NCI-H1417 (cell line): ENCODE data around the gene EARS2.
"Not testable (repeated sequence)": the region's sequence is repeated elsewhere in the genome, so short reads cannot be mapped to it uniquely, and the experiment has no call there.

ENCODE experiments used
- DNase-seq, 3 experiments: peaks; one replicate each; lab custom pipeline; 2025; lab: John Stamatoyannopoulos, UW

Gene EARS2

DNA sequence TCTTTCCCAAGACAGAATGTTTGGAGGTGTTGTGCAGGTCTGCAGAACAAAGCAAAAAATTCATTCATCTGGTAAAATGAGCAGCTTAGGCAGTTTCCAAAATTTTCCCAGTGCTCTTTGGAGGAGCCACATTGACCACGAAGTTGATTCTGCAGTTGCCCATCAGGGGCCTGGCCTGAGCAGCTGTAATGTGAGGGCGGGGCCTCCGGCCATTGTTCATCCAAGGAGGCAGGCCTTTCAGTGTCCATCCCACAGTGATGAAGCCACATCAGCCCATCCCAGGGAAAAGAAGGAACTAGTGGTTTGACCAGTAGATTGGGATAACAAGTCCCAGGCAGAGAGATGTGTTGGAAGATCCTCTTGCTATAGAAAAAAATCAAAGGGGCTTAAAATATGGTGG lies 10.5 kb upstream of the EARS2 start:
- DNase-seq: no peak

DNA sequence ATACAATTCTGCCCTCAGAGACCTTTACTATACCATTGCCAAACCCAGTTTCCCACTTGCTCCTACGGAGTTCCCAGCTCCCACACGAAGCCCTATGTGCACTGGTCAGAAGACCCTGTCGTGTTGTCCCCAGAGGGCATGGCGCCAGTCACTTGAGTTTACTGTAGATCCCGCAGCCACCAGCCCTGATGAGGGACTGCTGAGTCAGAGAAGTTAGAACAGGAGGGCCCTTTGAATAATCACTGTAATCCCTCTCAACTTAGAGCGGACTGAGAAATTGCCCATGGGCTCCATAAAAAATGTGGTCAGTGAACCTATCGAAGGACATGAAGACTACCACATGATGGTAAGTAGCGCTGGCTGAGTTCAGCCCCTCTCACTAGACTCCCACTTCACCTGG lies 9.6 kb upstream of the EARS2 start:
- no peak for DNase-seq

DNA sequence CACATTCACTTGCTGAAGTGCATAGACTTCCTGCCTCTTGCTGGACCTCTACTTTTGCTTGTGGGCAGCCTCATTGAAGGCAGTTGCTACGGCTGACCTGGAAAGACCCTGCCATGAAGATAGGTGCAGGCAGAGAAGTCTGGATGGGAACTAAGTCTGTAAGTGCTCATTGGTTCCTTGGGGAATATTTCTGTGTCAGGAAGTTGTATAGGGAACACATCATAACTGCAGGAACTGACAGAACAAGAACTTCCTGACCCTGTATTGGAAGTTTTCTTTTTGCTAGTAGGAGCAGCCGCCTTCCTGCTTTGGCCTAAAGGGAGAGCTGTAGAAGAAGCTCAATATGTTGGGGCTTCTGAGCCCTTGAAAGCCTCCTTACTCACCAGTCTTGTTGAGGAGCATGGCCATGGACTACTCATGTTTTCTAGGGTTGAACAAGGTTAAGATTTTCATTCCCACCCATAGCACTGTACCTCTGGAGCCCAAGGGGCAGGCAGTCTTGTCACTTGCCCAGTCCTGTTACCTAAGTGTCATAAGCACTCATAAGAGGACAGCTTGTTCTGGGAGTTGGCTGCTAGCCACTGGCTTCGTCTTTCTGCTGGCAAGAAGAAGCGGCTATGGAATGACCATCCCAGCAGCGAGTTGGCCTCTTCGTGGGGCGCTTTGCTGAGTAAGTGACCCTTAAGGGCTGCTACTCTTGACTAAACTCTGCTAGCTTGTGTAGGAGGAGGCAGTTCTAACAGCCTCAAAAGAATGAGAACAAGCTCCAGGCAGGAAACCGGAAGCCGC lies 7.6 kb upstream of the EARS2 start:
- no peak for DNase-seq

DNA sequence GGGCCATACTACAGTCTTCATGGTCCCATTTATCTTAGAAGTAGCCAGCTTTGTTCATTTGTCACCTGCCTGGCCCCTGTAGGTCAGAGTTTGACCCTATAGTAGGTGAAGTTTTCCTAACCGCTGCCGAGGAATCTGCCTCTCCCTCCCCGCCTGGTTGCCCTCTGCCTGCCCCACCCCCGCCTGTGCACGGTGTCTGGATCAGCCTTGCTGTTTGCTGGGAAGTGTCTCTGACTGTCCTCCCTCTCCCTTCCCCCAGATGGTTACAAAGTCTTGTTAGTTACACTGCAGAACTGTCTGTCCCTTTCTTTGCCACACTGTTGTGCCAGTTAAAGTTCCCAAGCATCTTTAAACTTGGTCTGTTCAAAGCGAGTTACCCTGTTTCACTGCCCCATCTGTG lies 6.0 kb upstream of the EARS2 start:
- no peak for DNase-seq

DNA sequence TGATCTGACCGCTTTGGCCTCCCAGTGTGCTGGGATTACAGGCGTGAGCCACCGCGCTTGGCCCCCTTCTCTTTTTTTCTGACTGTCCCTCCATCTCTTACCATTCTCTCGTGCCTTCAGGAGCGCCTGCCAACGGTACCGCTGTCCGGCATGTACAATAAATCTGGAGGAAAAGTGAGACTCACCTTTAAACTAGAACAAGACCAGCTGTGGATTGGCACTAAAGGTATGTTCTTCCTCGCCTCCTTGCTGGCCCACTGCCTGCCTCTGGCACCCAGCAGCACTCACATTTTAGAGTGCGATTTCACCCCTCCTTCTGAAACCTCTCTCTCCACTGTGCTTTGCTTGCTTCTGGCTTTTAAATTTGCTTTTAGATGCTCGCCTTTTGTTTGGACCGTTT lies 5.4 kb upstream of the EARS2 start:
- DNase-seq: no peak

DNA sequence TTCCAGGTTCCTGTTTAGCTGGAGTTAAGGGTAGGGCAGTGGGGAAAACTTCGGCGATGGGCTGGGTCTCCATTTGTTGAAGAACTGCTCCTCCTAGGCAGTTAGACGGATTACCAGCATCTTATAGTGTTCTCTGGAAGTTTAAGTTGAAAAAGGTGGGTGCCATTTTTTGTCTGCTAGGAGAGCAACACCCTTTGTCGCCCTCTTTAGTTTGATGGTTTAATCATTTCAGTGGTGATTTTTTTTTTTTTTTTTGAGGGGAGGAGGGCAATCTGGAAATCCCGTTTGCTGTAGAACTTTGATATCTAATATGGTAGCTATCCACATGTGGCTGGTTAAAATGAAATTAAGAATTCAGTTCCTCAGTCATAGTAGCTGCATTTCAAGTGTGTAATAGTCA lies 4.4 kb upstream of the EARS2 start:
- no peak for DNase-seq

DNA sequence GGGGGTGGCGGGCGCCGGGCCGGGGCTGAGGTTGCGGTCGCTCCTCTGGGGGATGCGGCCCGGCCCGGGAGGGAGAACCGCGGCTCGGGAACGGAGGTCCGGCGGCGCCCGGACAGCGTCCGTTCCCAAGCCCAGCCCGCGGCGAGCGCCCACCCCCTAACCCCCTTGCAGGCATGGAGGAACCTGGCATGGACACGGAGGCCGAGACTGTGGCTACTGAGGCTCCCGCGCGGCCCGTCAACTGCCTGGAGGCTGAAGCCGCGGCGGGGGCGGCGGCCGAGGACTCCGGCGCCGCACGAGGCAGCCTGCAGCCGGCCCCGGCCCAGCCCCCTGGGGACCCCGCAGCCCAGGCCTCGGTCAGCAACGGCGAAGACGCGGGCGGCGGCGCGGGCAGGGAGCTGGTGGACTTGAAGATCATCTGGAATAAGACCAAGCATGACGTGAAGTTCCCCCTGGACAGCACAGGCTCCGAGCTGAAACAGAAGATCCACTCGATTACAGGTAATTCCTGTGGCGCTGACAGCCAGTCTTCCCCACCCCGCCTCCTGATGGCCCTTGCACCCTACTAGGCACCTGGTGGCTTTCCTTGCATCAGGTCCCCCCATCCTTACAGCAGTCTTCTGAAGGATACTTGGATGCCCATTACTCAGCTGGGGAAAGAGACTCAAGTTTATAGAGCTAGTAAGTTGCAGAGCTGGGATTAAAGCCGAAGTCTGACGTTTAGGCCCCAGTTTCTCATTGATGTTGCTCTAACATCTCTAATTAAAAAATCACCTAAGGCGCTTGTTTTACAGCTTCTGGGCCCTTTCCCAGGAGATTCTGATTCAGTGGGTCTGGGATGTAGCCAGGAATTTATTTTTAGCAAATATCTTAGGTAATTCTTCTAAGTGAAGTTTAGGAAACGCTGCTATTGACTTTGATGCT lies 891 bp upstream of the EARS2 start:
- DNase-seq: no peak

DNA sequence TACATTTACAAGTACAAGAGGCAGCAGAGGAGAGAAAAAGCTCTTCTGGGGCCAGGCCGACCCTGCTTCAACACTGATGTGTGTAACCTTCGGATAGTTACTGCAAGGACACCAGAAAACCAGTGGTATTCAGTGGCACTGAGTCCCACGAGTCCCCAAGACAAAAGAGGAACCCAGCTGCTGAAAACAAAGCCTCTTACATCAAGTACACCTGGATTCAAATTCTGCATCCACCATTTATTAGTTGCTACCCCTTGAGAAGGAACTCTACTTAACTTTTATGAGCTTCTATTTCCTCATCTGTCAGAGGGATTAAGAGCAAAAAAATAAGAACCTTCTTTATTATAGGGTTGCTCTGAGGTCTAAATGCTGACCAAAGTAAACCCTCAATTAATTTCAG lies 2.6 kb downstream of the EARS2 start:
- no peak for DNase-seq

DNA sequence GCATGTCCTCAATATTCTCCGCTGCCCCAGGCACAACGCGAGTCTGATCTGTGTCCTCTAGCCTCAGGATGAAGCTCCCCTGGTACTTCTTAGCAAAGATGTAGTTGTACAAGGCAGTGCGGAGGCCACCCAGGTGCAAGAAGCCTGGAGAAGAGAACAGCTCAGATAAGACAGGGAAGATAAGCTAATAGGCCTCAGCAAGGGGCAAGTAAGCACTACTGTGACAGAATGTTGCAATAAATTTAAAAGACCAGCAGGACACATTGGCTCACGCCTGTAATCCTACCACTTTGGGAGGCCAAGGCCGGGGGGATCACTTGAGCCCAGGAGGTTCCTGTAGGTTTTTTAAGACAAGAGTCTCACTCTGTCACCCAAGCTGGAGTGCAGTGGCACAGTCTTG lies 5.0 kb downstream of the EARS2 start:
- no peak for DNase-seq

DNA sequence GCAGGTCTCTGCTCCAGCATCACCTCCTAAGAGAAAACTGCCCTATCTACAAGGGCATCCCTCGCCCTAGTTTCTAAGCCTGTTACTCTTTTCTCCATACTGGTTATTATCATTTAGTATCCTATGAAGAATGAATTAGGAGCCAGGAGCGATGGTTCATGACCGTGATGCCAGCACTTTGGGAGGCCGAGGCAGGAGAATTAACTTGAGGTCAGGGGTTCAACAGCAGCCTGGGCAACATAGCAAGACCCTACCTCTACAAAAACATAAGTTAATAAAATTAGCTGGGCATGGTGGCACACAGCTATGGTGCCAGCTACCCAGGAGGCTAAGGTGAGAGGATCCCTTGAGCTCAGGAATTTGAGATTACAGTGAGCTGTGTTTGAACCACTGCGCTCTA lies 7.2 kb downstream of the EARS2 start:
- DNase-seq: no peak

DNA sequence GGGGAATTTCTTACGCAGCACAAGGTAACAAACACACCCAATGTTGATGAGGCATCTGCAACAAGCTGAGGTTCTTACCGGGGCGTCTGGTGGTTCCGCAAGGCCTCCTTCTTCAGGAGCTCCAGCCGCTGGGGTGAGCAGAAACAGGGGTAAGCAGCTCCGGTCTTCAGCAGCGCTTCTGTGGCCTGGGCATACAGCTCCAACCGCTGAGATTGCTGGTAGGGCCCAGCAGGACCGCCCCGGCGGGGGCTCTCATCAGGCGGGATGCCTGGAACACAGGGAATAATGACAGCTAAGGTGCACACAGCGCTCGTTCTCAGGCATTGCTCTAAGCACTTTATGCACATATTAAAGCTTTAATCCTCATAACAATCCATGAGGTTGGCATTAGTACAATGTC lies 12.7 kb downstream of the EARS2 start:
- no peak for DNase-seq

DNA sequence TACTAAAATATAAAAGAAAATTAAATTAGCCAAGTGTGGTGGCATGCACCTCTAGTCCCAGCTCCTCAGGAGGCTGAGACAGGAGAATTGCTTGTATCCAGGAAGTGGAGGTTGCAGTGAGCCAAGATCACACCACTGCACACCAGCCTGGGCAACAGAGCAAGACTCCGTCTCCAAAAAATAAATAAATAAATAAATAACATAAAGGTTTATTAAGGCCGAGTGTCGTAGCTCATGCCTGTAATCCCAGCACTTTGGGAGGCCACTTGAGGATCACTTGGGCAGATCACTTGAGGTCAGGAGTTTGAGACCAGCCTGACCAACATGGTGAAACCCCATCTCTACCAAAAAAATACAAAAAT lies 16.4 kb downstream of the EARS2 start:
- DNase-seq: not testable (repeated sequence)

DNA sequence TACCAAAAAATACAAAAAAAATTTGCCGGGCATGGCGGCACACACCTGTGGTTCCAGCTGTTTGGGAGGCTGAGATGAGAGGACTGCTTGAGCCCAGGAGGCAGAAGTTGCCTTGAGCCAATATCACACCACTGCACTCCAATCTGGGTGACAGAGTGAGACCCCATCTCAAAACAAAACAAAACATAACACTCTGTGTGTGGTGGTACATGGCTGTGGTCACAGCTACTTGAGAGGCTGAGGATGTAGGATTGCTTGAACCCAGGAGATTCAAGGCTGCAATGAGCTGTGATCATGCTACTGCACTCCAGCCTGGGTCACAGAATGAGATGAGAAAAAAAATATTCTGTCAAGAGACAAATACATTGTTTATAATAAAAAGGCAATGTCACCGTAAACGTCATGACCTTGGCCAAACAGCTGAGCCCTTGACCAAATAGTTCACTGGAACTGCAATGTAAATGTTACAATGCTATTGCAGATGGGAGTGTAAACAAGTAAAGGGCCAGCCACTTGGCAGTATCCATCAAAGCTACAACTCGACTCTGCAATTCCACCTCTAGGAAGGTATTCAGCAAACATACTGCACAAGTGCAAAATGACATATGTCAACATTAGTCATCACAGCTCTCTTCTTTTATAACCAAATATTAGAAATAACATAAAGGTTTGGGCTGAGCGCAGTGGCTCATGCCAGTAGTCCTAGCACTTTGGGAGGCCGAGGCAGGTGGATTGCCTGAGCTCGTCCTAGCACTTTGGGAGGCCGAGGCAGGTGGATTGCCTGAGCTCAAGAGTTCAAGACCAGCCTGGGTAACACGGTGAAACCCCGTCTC lies 16.9 kb downstream of the EARS2 start:
- peak in 1 of 3 experiments; percentile 23 for DNase-seq

DNA sequence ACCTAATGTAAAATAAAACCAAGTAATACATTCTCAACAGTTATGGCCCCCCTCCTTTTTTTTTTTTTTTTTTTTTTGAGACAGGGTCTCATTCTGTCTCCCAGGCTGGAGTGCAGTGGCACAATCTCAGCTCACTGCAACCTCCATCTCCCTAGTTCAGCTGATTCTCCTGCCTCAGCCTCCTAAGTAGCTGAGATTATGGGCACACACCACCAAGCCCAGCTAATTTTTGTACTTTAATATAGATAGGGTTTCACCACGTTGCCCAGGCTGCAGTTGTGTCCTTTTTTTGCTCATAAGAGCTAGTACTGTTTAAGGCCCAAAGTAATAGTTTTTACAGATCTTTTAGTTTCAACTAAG lies 18.3 kb downstream of the EARS2 start:
- DNase-seq: no peak

DNA sequence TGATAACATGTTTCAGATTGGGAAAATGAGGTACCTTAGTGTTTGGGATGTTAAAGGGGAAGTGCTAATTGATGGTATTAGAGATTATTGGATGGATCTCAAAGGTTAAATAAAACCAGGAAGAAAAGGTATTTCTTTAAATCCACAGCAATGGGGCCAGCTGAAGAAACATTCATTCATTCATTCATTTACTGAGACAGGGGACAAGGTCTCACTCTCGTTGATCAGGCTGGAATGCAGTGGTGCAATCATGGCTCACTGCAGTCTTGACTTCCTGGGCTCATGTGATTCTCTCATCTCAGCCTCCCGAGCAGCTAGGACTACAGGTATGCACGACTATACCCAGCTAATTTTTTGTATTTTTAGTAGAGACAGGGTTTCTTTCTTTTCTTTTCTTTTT lies 19.8 kb downstream of the EARS2 start:
- DNase-seq: no peak

DNA sequence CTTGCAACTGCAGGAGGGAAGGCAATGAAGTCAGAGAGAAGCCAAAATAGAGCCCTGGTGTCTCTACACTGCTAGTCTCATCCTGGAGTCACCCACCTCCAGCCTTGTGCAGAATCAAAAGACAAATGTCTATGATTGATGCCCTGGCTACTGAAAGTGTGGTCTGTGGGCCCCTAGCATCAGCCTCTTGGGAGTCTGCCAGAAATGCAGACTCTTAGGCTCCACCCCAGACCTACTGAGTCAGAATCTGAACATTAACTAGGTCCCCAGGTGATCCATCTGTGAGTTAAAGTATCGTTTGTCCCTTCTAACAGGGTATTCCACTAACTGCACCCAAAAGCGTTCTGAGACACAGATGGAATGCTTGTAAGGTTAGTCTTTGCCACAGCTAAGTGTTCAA lies 21.2 kb downstream of the EARS2 start:
- no peak for DNase-seq

DNA sequence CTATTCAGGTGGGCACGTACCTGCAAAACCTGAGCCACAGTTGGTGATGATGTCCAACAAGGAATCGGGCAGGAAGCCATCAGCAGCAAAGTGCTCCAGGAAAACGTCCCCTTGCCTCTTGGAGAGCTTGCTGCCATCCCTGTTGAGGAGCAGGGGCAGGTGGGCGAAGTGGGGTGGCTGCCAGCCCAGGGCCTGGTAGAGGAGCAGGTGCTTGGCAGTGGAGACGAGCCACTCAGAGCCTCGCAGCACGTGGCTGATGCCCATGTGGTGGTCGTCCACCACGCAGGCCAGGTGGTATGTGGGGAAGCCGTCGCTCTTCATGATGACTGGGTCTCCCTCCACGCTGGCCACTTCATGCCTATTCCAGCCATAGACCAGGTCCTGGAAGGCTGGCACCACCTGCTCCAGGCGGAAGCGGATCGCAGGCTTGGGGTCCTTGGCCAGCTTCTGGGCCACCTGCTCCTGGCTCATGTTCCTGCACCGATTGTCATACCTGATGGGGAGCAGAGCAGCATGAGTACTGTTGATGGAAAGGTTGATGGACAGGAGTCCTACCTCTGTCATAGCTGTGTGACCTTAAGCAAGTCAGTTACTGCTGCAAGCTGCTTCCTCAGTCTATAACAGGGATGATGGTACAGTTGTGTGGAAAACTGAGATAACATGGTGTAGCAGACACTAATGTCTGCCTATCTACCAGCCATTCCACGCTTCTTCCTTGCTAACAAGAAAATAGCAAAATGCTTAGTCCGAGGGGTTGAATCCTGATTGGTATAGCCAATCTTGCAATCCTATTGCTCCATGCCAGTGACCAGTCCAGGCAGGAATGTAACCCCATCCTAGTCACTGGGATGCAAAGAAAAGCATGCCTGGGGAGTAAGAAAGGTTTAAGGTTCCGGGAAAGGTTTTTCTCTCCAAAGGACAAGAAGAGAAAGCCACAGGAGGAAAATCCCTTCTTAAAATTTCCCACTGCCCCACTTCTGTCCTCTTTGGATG lies 22.0 kb downstream of the EARS2 start:
- no peak for DNase-seq

DNA sequence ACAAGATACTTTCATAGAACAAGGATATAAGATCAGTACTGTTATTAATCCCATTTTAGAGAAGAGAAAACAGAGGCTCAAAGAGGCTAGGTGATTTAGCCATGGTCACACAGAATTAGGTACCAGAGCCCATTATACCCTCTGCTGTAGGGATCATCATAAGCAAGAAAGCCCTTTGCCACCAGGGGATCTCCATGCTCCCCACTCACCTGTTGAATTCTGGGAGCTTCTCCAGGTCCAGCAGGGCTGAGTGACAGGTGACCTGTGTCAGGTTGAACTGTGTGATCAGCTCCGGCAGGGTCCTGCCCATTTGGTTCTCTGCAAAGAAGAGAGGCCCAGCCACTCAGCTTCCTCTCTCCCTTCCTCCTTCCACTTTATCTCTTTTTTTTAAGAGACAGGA lies 24.7 kb downstream of the EARS2 start:
- no peak for DNase-seq

DNA sequence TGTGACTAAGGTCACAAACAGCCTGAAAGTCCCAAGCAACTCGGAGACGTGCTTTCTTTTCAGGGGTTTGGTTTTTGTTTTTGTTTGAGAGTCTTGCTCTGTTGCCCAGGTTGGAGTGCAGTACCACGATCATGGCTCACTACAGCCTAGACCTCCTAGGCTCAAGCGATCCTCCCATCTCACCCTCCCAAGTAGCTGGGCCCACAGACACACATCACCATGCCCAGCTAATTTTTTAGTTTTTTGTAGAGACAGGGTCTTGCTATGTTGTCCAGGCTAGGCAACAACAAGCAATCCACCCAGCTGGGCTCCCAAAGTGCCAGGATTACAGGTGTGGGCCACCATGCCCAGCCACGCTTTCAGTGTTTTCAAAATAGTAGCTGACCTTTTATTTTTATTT lies 27.1 kb downstream of the EARS2 start:
- no peak for DNase-seq

DNA sequence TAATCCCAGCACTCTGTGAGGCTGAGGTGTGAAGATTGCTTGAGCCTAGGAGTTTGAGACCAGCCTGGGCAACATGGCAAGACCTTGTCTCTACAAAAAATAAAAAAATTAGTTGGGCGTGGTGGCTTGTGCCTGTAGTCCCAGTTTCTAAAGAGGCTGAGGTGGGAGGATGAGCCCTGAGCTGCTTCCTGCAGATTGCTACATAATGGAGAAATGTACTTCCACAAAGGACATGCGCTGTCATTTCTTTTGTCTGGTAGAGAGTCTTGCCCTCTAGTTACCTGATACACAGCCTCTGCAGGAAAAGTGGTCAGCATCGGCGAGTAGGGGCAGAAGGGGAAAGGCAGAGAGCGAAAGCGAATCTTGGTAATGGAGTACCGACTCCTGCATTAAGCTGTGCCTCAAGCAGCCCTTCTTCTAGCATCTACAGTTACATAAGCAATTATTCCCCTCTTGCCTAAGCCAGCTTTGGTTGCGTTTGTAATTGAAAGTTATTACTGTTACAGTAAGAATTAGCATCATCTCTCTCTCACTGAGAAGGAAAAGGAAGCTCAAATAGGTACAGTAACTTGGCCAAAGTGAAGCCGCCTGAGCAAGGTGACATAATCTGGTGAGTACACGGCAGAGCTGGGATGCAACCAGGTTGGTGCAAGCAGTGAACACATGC lies 28.4 kb downstream of the EARS2 start:
- no peak for DNase-seq
